DND-41 (cell line): ENCODE measurements around the gene CDH23.

Experiments used
- CTCF ChIP-seq: IDR thresholded peaks from 2 replicates; pipeline ENCODE4 v1.5.1; 2012; ENCODE audit warnings: borderline replicate concordance, low read length, moderate library complexity, mild to moderate bottlenecking; ENCODE audit not compliant: poor library complexity, severe bottlenecking; ENCODE audit errors: extremely low read depth
- EZH2 ChIP-seq: IDR thresholded peaks from 3 replicates; pipeline ENCODE4 v1.6.1; 2012; ENCODE audit warnings: borderline replicate concordance, low read depth, mild to moderate bottlenecking, moderate library complexity, low read length, inconsistent platforms; ENCODE audit not compliant: severe bottlenecking

GRCh38 chr10:71798308-71798624, 401.5 kb downstream of the CDH23 start:
- TF ChIP-seq CTCF: no peak
- no peak for TF ChIP-seq EZH2
